ENCODE measurements around the gene MKS1. TPM values are rescaled to one million over a fixed set of nuclear protein-coding genes. Genes with fewer than 3 reads are reported as not detected.

MKS1 gene
- total and polyA plus RNA-seq, 7 donors: 3.0 to 11.0 (median 6.8) TPM

GRCh38 chr17:58253082-58253481, 34.0 kb upstream of the MKS1 start:
- 76 to 85% methylated on average over 3 of the region's 3 CpGs for WGBS, 2 donors
- peaks cover 0 to 13% (median 12%) of the 10 kb centered on the region in 4 donors for H3K4me1 ChIP-seq
- no peaks in the 10 kb centered on the region for H3K9me3 ChIP-seq
- intact Hi-C loops (cut with DNase I): no loop called here
- DNase-seq: no peak
- no peak overlapping the region for H3K27ac ChIP-seq
- no peak for TF ChIP-seq EP300 (IDR thresholded peaks at IDR 0.05)
- no peak for TF ChIP-seq POLR2AphosphoS5 (IDR thresholded peaks at IDR 0.05)
- no peak for TF ChIP-seq POLR2A (IDR thresholded peaks at IDR 0.05)
- TF ChIP-seq, protein P1, sequence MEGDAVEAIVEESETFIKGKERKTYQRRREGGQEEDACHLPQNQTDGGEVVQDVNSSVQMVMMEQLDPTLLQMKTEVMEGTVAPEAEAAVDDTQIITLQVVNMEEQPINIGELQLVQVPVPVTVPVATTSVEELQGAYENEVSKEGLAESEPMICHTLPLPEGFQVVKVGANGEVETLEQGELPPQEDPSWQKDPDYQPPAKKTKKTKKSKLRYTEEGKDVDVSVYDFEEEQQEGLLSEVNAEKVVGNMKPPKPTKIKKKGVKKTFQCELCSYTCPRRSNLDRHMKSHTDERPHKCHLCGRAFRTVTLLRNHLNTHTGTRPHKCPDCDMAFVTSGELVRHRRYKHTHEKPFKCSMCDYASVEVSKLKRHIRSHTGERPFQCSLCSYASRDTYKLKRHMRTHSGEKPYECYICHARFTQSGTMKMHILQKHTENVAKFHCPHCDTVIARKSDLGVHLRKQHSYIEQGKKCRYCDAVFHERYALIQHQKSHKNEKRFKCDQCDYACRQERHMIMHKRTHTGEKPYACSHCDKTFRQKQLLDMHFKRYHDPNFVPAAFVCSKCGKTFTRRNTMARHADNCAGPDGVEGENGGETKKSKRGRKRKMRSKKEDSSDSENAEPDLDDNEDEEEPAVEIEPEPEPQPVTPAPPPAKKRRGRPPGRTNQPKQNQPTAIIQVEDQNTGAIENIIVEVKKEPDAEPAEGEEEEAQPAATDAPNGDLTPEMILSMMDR (IDR thresholded peaks at IDR 0.05): no peak
- H3K36me3 ChIP-seq: no peaks in the 10 kb centered on the region
- H3K4me3 ChIP-seq: no peak overlapping the region
- peaks cover 0 to 30% (median 14%) of the 10 kb centered on the region in 3 donors for H3K27me3 ChIP-seq

DNA sequence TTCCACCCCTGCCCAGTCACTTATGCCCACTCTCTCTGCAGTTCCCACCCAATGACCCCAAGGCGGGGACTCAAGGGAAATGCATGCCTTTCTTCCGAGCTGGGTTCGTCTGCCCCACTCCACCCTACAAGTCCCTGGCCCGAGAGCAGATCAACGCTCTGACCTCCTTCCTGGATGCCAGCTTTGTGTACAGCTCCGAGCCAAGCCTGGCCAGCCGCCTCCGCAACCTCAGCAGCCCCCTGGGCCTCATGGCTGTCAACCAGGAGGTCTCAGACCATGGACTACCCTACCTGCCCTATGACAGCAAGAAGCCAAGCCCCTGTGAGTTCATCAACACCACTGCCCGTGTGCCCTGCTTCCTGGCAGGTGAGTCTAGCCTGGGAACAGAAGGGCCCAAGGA, 33.1 kb upstream of the MKS1 start:
- intact Hi-C loops (cut with DNase I): no loop called here

GRCh38 chr17:58250344-58251011, 31.4 kb upstream of the MKS1 start:
- WGBS, 2 donors: 84 to 92% methylated on average over 12 of the region's 12 CpGs
- Histone ChIP-seq H3K4me1 (peaks cover 0 to 13% (median 12%) of the 10 kb centered on the region in 4 donors), H3K9me3 (no peaks in the 10 kb centered on the region), H3K27me3 (peaks cover 0 to 34% (median 14%) of the 10 kb centered on the region in 3 donors), H3K27ac (no peak overlapping the region), H3K4me3 (no peak overlapping the region), H3K36me3 (no peaks in the 10 kb centered on the region)
- intact Hi-C loops (cut with DNase I): no loop called here
- TF ChIP-seq, protein P1 (IDR thresholded peaks at IDR 0.05): no peak
- no peak for TF ChIP-seq EP300 (IDR thresholded peaks at IDR 0.05)
- TF ChIP-seq POLR2AphosphoS5 (IDR thresholded peaks at IDR 0.05): no peak
- no peak for TF ChIP-seq POLR2A (IDR thresholded peaks at IDR 0.05)
- DNase-seq: no peak

More for the DNA sequence above, 33.1 kb upstream of the MKS1 start:
- peaks cover 0 to 13% (median 12%) of the 10 kb centered on the region in 4 donors for H3K4me1 ChIP-seq
- H3K27ac ChIP-seq: no peak overlapping the region
- no peak overlapping the region for H3K4me3 ChIP-seq
- no peaks in the 10 kb centered on the region for H3K36me3 ChIP-seq
- 65 to 77% methylated on average over 9 of the region's 9 CpGs for WGBS, 2 donors
- no peaks in the 10 kb centered on the region for H3K9me3 ChIP-seq
- peaks cover 0 to 30% (median 14%) of the 10 kb centered on the region in 3 donors for H3K27me3 ChIP-seq
- TF ChIP-seq POLR2AphosphoS5 (IDR thresholded peaks at IDR 0.05): no peak
- TF ChIP-seq, protein P1 (IDR thresholded peaks at IDR 0.05): no peak
- TF ChIP-seq EP300 (IDR thresholded peaks at IDR 0.05): no peak
- TF ChIP-seq POLR2A (IDR thresholded peaks at IDR 0.05): no peak
- DNase-seq: no peak

DNA sequence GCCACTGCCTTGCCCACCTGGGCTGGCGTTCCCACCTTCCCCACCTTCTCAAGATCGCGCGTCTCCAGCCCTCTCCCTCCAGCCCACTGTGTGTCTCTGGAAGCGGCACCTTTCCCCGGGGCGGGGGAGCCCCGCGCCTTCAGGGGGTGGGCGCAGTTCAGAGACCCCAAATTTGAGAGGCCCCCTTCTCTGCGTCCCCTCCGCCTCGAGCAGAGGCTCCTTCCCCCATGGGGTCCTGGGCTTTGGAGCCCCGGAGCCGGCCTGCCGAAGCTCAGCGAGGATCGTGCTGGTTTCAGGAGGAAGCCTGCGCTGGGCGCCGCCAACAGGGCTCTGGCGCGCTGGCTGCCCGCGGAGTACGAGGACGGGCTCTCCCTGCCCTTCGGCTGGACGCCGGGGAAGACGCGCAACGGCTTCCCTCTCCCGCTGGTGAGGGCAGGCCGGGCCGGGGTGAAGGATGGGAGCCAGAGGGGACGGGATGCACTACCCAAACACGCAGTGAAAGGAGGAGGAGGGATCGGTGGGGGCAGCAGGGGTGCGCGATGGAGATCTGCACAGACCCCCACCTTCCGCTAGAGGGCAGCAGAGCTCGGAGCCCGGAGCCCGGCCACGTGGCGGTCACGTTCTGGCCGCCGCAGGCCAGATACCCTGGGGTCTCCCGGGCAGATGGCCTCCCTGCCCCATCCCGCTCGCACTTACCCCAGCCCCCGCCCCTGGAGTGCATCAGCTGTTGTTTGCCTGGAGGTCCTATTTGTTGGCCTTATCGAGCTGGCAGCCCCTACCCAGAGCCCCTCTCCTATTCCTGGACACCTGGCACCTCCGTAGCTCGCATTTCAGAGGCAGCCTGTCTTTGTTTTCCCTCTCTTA, 30.4 kb upstream of the MKS1 start:
- TF ChIP-seq EP300 (IDR thresholded peaks at IDR 0.05): no peak
- TF ChIP-seq, protein P1 (IDR thresholded peaks at IDR 0.05): peak; percentile 56 to 94 (median 76)
- H3K4me1 ChIP-seq: peaks cover 0 to 13% (median 12%) of the 10 kb centered on the region in 4 donors
- peak; percentile 80 for DNase-seq
- H3K27ac ChIP-seq: no peak overlapping the region
- intact Hi-C loops (cut with DNase I): loop anchor here (2.0 kb wide), 1 partner anchor 167 kb away; the partner anchor contains the start of gene RNF43
- no peaks in the 10 kb centered on the region for H3K36me3 ChIP-seq
- peaks cover 0 to 31% (median 14%) of the 10 kb centered on the region in 3 donors for H3K27me3 ChIP-seq
- WGBS, 2 donors: 7% methylated on average over 57 of the region's 57 CpGs
- H3K9me3 ChIP-seq: no peaks in the 10 kb centered on the region
- peak overlapping the region; percentile 26 to 52 (median 44) for H3K4me3 ChIP-seq

All from sigmoid colon (tissue), 7 donors.